Measurements from ENCODE around the gene SLC30A10.

DNA sequence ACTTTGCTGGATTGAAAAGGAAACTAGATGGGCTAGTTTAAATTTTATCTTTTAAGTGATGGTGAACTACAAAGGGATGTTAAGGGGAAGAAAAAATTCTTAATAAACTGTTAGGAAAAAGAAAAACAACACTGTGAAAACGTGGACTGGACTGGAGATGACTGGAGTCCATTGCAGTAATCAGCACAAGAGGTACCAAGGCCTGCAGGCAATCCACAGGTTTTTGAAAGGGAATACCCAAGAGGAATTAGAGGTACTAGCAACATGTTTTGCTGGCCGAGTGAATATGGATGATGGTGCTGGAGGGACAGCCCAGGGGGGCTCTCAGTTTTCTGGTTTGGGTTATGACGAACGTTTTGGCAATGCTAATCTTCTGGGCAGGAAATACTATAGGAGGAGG is 39.0 kb upstream of the SLC30A10 start:
- TF ChIP-seq MYNN (CRISPR knock-in tag; IDR thresholded peaks at IDR 0.05; ENCODE audit: low read depth) = no peak
- no peak for TF ChIP-seq SALL2 (CRISPR knock-in tag; IDR thresholded peaks at IDR 0.05)
- TF ChIP-seq POLR2G (IDR thresholded peaks at IDR 0.05; ENCODE audit: low read depth, low read length) = no peak; the same call in 1 of the 2 replicates
- TF ChIP-seq YY1 (IDR thresholded peaks at IDR 0.05; ENCODE audit: insufficient read depth, insufficient replicate concordance, low read depth, low read length) = no peak
- TF ChIP-seq TBX2 (CRISPR knock-in tag; IDR thresholded peaks at IDR 0.05; ENCODE audit: borderline replicate concordance) = no peak
